GM10266 (cell line): ENCODE results near the gene IFITM1.
"Not testable (repeated sequence)": the region's sequence is repeated elsewhere in the genome, so short reads cannot be mapped to it uniquely, and the experiment has no call there.

ENCODE experiments used
- DNase-seq: peaks from one replicate; pipeline ENCODE4 v3.0.0; 2012; ENCODE audit errors: extremely low spot score
- CTCF ChIP-seq: IDR thresholded peaks from 2 replicates; pipeline ENCODE4 v1.5.1; 2012; ENCODE audit warnings: mild to moderate bottlenecking, low read depth; ENCODE audit not compliant: control insufficient read depth, insufficient read depth; ENCODE audit errors: missing control alignments

Gene IFITM1

GRCh38 chr11:305844-306211, 8.0 kb upstream of the IFITM1 start:
- no peak for DNase-seq
- TF ChIP-seq CTCF: no peak

GRCh38 chr11:306645-307371, 7.0 kb upstream of the IFITM1 start:
- DNase-seq: no peak
- no peak for TF ChIP-seq CTCF

- DNase-seq: not testable (repeated sequence)
Observed at GRCh38 chr11:307766-308708, 5.8 kb upstream of the IFITM1 start, which contains the start of gene IFITM2. Gene IFITM2 (plus strand): TSS chr11:307816. CDS start chr11:308193, 377 bp downstream.

GRCh38 chr11:308740-309665, 4.8 kb upstream of the IFITM1 start:
- not testable (repeated sequence) for DNase-seq

GRCh38 chr11:309979-310572, 3.8 kb upstream of the IFITM1 start:
- DNase-seq: not testable (repeated sequence)

- DNase-seq: not testable (repeated sequence)
Observed at GRCh38 chr11:311013-311748, 2.7 kb upstream of the IFITM1 start.

- TF ChIP-seq CTCF: no peak
- DNase-seq: no peak
Observed at GRCh38 chr11:312092-312816, 1.6 kb upstream of the IFITM1 start.

GRCh38 chr11:313304-313786, 495 bp upstream of the IFITM1 start:
- no peak for DNase-seq
- no peak for TF ChIP-seq CTCF

- DNase-seq: not testable (repeated sequence)
Observed at GRCh38 chr11:314554-314875, 675 bp downstream of the IFITM1 start.
